Rectal smooth muscle tissue (tissue), 1 donor: ENCODE results near the gene IGSF21.

Source experiments
- H3K27ac ChIP-seq: one replicate; pipeline ENCODE4 v1.7.0; 2013; ENCODE audit warnings: low read depth, low read length, inconsistent platforms
- H3K27me3 ChIP-seq: one replicate; pipeline ENCODE4 v1.7.0; 2013; ENCODE audit warnings: low read length; ENCODE audit not compliant: control insufficient read depth, insufficient read depth
- H3K36me3 ChIP-seq: one replicate; pipeline ENCODE4 v1.7.0; 2013; ENCODE audit warnings: low read length; ENCODE audit not compliant: control insufficient read depth, insufficient read depth
- H3K4me1 ChIP-seq: one replicate; pipeline ENCODE4 v1.7.0; 2013; ENCODE audit warnings: low read length; ENCODE audit not compliant: control insufficient read depth, insufficient read depth
- H3K4me3 ChIP-seq: one replicate; pipeline ENCODE4 v1.7.0; 2013; ENCODE audit warnings: low read length
- H3K9ac ChIP-seq: one replicate; pipeline ENCODE4 v1.7.0; 2013; ENCODE audit warnings: low read length

Gene IGSF21

DNA sequence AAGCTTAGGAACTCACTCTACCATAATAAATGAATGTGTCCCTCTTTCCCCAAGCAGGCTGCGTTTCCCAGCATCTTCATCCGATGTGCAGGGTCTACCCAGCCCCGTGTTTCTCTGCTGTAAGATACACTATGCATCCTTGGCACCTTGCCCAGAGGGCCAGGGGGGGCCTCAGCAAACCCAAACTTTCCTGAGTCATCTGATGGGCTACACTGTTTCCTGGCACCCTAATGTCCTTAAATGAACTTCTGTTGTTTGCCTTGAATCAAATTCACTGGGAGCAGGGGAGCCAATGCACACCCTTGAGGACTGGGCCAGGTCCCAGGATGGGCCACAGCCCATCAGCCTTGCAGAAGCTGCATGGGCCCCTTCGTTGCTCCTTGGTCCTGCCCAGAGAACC lies 145.5 kb downstream of the IGSF21 start:
- H3K27me3 ChIP-seq = no peaks in the 10 kb centered on the region

GRCh38 chr1:18256282-18257235 lies 149.0 kb downstream of the IGSF21 start:
- Histone ChIP-seq H3K9ac (no peak overlapping the region), H3K4me1 (no peaks in the 10 kb centered on the region), H3K36me3 (no peaks in the 10 kb centered on the region), H3K27me3 (no peaks in the 10 kb centered on the region), H3K27ac (no peak overlapping the region), H3K4me3 (no peak overlapping the region)

More for the DNA sequence above, 145.5 kb downstream of the IGSF21 start:
- H3K27ac ChIP-seq = no peak overlapping the region
- H3K9ac ChIP-seq = no peak overlapping the region
- no peaks in the 10 kb centered on the region for H3K36me3 ChIP-seq
- H3K4me1 ChIP-seq = no peaks in the 10 kb centered on the region
- H3K4me3 ChIP-seq = no peak overlapping the region

GRCh38 chr1:18257778-18258177 lies 150.2 kb downstream of the IGSF21 start:
- Histone ChIP-seq H3K27ac (no peak overlapping the region), H3K4me1 (no peaks in the 10 kb centered on the region), H3K36me3 (no peaks in the 10 kb centered on the region), H3K9ac (no peak overlapping the region), H3K27me3 (no peaks in the 10 kb centered on the region), H3K4me3 (no peak overlapping the region)

DNA sequence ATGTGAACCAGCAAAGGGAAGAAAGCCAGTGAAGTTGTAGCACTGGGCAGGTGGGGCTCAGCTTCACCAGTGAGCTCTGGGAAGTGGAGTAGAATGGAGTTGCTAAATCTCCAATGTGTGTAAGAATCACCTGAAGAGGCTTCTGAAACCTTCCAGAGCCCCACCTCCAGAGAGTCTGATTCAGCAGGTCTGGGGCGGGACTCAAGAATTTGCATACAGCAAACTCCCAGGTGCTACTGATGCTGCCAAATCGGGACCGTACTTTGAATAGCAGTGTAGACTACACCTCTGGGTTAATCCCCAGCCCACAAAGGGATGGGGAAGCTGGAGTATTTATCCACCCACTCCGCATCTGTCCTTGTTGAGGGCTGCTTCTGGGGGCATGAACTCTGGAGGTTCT lies 154.3 kb downstream of the IGSF21 start:
- H3K36me3 ChIP-seq = no peaks in the 10 kb centered on the region
- no peaks in the 10 kb centered on the region for H3K4me1 ChIP-seq
- H3K4me3 ChIP-seq = no peak overlapping the region
- no peak overlapping the region for H3K27ac ChIP-seq
- H3K27me3 ChIP-seq = no peaks in the 10 kb centered on the region
- no peak overlapping the region for H3K9ac ChIP-seq

GRCh38 chr1:18262726-18263125 lies 155.1 kb downstream of the IGSF21 start:
- H3K4me1 ChIP-seq = no peaks in the 10 kb centered on the region
- H3K27me3 ChIP-seq = no peaks in the 10 kb centered on the region
- H3K9ac ChIP-seq = no peak overlapping the region
- H3K4me3 ChIP-seq = no peak overlapping the region
- no peak overlapping the region for H3K27ac ChIP-seq
- no peaks in the 10 kb centered on the region for H3K36me3 ChIP-seq

DNA sequence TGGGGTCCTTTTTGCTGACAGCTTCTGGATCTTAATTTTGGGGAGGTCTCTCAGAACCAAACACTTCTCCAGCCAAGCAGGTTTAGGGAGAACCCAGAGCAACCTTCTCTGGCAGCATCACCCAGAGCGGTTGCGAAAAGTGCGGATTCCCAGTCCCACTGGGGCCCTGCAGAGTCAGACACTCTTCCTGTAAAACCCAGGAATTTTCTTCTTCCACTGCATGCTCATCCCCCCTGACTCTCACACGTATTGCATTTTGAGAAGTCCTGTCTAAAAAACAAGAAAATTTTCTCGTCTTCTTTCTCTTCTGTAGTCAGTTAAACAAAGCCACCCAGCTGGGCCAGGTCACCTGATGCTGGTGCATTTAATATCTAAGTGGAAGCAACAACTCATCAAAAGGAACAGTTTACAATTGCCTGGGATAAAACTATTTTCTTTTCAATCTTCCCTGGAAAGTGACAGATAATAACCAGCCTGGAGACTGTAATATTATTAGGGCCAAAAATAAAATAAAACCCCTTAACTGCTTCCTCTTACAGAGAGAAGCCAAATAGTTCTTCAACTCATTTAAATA lies 156.0 kb downstream of the IGSF21 start:
- Histone ChIP-seq H3K36me3 (no peaks in the 10 kb centered on the region), H3K4me1 (no peaks in the 10 kb centered on the region), H3K4me3 (no peak overlapping the region), H3K27me3 (no peaks in the 10 kb centered on the region), H3K27ac (no peak overlapping the region), H3K9ac (no peak overlapping the region)

DNA sequence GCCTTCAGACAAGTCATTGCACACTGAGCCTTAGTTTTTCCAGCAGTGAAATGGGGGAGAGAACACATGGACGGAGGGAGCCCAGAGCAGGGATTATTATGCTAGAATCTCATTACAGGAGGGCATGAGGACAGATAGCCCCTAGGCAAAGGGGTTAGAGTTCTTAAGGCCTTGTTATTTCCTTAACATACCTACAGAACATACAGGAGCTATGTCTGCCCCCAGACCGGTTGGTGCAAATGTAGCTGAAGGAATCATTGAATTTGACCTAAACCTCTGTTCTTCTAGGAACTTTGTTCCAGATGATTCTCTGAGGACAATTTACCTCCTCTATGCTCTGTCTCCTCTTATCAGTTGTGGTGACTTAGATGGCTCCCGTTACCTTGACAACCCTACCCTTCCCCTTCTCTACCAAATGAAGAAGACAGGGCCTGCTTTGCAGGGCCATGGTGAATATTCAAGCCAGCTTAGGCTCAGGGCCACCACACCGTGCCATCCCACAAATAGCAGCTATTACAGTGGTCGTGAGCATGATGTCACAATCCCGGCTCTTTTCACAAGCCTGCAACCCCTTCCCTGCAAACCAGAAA lies 156.9 kb downstream of the IGSF21 start:
- no peak overlapping the region for H3K9ac ChIP-seq
- no peaks in the 10 kb centered on the region for H3K36me3 ChIP-seq
- no peak overlapping the region for H3K4me3 ChIP-seq
- no peaks in the 10 kb centered on the region for H3K4me1 ChIP-seq
- no peaks in the 10 kb centered on the region for H3K27me3 ChIP-seq
- H3K27ac ChIP-seq = no peak overlapping the region

- H3K36me3 ChIP-seq = no peaks in the 10 kb centered on the region
- H3K27me3 ChIP-seq = no peaks in the 10 kb centered on the region
- H3K27ac ChIP-seq = no peak overlapping the region
- H3K9ac ChIP-seq = no peak overlapping the region
- H3K4me1 ChIP-seq = no peaks in the 10 kb centered on the region
- no peak overlapping the region for H3K4me3 ChIP-seq
Observed at GRCh38 chr1:18265641-18266040, 158.0 kb downstream of the IGSF21 start.

DNA sequence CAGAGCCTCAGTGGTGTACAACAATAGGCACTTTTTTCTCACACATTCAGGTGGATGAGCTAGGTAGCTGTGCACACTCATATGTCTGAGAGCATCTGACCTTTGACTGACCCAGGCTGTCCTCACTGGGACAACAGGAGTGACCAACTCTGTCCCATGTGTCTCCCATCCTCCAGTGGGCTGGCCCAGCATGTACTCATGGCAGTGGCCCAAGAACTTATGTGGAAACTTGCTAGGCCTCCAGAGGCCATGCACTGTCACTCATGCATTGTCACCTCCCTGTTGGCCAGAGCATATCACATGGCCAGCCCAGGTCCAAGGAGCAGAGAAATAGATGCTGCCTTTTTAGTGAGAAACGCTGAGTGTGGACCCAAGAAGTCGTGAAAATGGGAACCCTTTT lies 158.8 kb downstream of the IGSF21 start:
- Histone ChIP-seq H3K4me3 (no peak overlapping the region), H3K27me3 (no peaks in the 10 kb centered on the region), H3K4me1 (no peaks in the 10 kb centered on the region), H3K9ac (no peak overlapping the region), H3K36me3 (no peaks in the 10 kb centered on the region), H3K27ac (no peak overlapping the region)

DNA sequence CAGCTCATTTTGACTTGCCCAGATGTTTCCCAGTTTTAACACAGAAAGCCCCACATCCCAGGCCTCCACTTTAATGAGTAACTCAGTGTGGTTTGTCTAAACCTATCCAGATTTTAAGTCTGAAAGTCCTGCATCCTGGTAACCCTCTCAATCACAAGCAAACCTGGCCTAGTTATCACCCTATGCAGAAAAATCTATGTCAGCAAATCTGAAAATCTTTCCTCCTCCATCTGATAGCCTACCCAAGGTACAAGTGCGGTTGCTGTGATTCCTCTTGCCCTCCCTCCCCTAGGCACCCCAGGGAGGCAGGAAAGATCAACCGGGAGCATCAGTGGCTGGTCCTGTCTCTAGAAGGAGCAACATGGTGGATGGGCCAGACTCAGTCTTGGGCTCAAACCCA lies 163.7 kb downstream of the IGSF21 start:
- H3K27me3 ChIP-seq = no peaks in the 10 kb centered on the region
- H3K4me3 ChIP-seq = no peak overlapping the region
- H3K27ac ChIP-seq = no peak overlapping the region
- H3K36me3 ChIP-seq = no peaks in the 10 kb centered on the region
- no peak overlapping the region for H3K9ac ChIP-seq
- no peaks in the 10 kb centered on the region for H3K4me1 ChIP-seq

DNA sequence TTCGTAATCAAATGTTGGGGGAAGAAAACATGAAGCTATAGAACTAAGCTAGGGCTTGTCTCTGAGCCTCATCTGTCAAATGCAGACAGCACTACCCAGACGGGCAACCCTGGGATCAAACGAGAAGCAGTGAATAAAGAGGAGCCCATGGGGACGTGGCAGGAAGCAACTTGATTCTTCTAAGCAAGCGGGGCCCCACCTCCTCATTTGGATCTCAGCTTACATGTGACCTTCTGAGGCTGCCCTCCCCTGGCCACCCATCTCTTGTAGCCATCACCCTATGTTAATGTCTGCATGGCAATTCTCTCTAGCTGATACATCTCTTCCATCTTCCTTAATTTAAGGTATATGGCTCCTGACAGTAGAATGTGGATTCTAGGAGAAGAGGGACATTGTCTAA lies 171.3 kb downstream of the IGSF21 start:
- Histone ChIP-seq H3K27ac (no peak overlapping the region), H3K4me3 (no peak overlapping the region), H3K9ac (no peak overlapping the region), H3K27me3 (no peaks in the 10 kb centered on the region), H3K36me3 (no peaks in the 10 kb centered on the region), H3K4me1 (no peaks in the 10 kb centered on the region)

GRCh38 chr1:18279351-18280074 lies 171.9 kb downstream of the IGSF21 start:
- H3K4me1 ChIP-seq = no peaks in the 10 kb centered on the region
- H3K4me3 ChIP-seq = no peak overlapping the region
- H3K27ac ChIP-seq = no peak overlapping the region
- H3K9ac ChIP-seq = no peak overlapping the region
- H3K36me3 ChIP-seq = no peaks in the 10 kb centered on the region
- H3K27me3 ChIP-seq = no peaks in the 10 kb centered on the region
